Fibroblast of mammary gland (primary cell): Measurements from ENCODE around the gene YBX2.
A peak's percentile ranks its signal among the peaks of the same experiment; 100 is the strongest.
"Not testable (repeated sequence)": the region's sequence is repeated elsewhere in the genome, so short reads cannot be mapped to it uniquely, and the experiment has no call there.

Experiments
- DNase-seq: peaks from one replicate; pipeline ENCODE4 v3.0.0-alpha.2; 2010; ENCODE audit warnings: low read depth
- H3K4me3 ChIP-seq: 2 replicates; pipeline ENCODE4 v1.5.1; 2011; ENCODE audit warnings: low read depth, mild to moderate bottlenecking, low read length, moderate library complexity; ENCODE audit not compliant: control insufficient read depth
- CTCF ChIP-seq: conservative IDR thresholded peaks from 2 replicates; pipeline ENCODE4 v1.5.1; 2011; ENCODE audit warnings: low read depth, low read length, inconsistent platforms; ENCODE audit not compliant: control insufficient read depth, insufficient read depth

The YBX2 gene

GRCh38 chr17:7334938-7335538, 40.6 kb upstream of the YBX2 start:
- no peak for TF ChIP-seq CTCF
- no peak overlapping the region for H3K4me3 ChIP-seq
- DNase-seq = no peak

GRCh38 chr17:7332600-7333069, 38.2 kb upstream of the YBX2 start:
- DNase-seq, H3K4me3 ChIP-seq: not testable (repeated sequence)

GRCh38 chr17:7332111-7332510, 37.7 kb upstream of the YBX2 start:
- DNase-seq = no peak
- TF ChIP-seq CTCF = no peak
- H3K4me3 ChIP-seq = no peak overlapping the region

- H3K4me3 ChIP-seq = peak overlapping the region; percentile 90
- TF ChIP-seq CTCF = no peak
- no peak for DNase-seq
Observed at GRCh38 chr17:7330638-7331015, 36.2 kb upstream of the YBX2 start.

- peak; percentile 74 for DNase-seq
- no peak for TF ChIP-seq CTCF
- H3K4me3 ChIP-seq = peak overlapping the region; percentile 90
Observed at GRCh38 chr17:7329997-7330637, 35.7 kb upstream of the YBX2 start.

- peak overlapping the region; percentile 90 for H3K4me3 ChIP-seq
- DNase-seq = peak; percentile 98
- TF ChIP-seq CTCF = no peak
Observed at GRCh38 chr17:7329374-7329996, 35.0 kb upstream of the YBX2 start.

- no peak for DNase-seq
- peak within 1 kb of the TSS; percentile 90 for H3K4me3 ChIP-seq
- no peak for TF ChIP-seq CTCF
Observed at GRCh38 chr17:7328840-7329373, 34.5 kb upstream of the YBX2 start, which contains the start of gene NEURL4. TSS of gene NEURL4 (minus strand) at chr17:7329335. CDS start at chr17:7329312, 23 bp downstream.
